Lower lobe of right lung (tissue), 2 donors: ENCODE results near the gene SH2D1B. TPM values are rescaled to one million over a fixed set of nuclear protein-coding genes. Genes with fewer than 3 reads are reported as not detected.

Experiments used
- ATAC-seq, 2 donors: fragments of 200-7000 bp; cut with Tn5 transposase; one replicate each; pipeline ENCODE4 v1.9.1; 2020 to 2022; ENCODE audit warnings: mild to moderate bottlenecking in 2 of 2, moderate library complexity in 2 of 2
- DNase-seq: peaks from one replicate; pipeline ENCODE4 v3.0.0-alpha.2; 2020
- H3K27ac ChIP-seq: fragments of 200-600 bp; one replicate; pipeline ENCODE4 v1.8.0; 2022
- H3K27me3 ChIP-seq: fragments of 200-600 bp; one replicate; pipeline ENCODE4 v1.8.0; 2022; ENCODE audit warnings: low read depth
- H3K36me3 ChIP-seq: fragments of 200-600 bp; one replicate; pipeline ENCODE4 v1.8.0; 2022; ENCODE audit warnings: mild to moderate bottlenecking
- H3K4me1 ChIP-seq: fragments of 200-600 bp; one replicate; pipeline ENCODE4 v1.8.0; 2022
- H3K4me3 ChIP-seq: fragments of 200-600 bp; one replicate; pipeline ENCODE4 v1.8.0; 2022; ENCODE audit warnings: mild to moderate bottlenecking
- H3K9me3 ChIP-seq: fragments of 200-600 bp; one replicate; pipeline ENCODE4 v1.8.0; 2022
- intact Hi-C: fragments of 100-400 bp; cut with DNase I; formaldehyde crosslinking; loops from one replicate; pipeline ENCODE4 v1.11.0; 2022
- total RNA-seq: library from RNA; stranded (reverse); fragmentation: NEBNext Ultra II Directional; extraction: Animal tissue kit (Norgen Biotek cat#: 25700); gene quantifications from one replicate; pipeline ENCODE4 v1.2.1, GENCODE V29; 2021
- TF ChIP-seq, protein P1 (sequence below): fragments of 200-600 bp; IDR thresholded peaks from one replicate; pipeline ENCODE4 v1.8.0; 2022; ENCODE audit warnings: antibody characterized with exemption, mild to moderate bottlenecking
- donor health status: DM: no; HTN: yes; CAD: no; lungs with severe emphysema.

The SH2D1B gene
- total RNA-seq, 1 donor from 2014 or later, result 1.9 TPM

DNA sequence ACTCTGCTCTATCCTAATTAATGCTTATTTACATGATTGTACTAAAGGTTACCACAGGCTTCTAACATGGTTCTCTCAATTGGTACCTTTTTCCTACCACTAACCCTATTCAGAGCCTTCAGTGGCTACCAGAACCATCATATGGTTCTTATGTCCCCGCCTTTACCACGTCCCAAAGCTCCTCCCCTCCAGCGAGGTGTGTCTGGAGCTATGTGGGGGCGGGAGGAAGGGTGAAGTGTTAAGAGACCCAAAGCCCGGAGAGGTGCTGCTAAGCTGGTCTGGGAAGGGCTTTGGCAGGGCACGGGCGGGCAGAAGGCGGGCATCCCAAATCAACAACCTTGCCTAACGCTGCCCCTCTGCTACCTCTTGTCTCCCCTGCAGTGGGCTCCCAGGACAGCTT, 45.3 kb downstream of the SH2D1B start:
- TF ChIP-seq, protein P1, sequence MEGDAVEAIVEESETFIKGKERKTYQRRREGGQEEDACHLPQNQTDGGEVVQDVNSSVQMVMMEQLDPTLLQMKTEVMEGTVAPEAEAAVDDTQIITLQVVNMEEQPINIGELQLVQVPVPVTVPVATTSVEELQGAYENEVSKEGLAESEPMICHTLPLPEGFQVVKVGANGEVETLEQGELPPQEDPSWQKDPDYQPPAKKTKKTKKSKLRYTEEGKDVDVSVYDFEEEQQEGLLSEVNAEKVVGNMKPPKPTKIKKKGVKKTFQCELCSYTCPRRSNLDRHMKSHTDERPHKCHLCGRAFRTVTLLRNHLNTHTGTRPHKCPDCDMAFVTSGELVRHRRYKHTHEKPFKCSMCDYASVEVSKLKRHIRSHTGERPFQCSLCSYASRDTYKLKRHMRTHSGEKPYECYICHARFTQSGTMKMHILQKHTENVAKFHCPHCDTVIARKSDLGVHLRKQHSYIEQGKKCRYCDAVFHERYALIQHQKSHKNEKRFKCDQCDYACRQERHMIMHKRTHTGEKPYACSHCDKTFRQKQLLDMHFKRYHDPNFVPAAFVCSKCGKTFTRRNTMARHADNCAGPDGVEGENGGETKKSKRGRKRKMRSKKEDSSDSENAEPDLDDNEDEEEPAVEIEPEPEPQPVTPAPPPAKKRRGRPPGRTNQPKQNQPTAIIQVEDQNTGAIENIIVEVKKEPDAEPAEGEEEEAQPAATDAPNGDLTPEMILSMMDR, result no peak
- Histone ChIP-seq H3K4me3 (peak overlapping the region; percentile 19), H3K27me3 (no peaks in the 10 kb centered on the region), H3K36me3 (no peaks in the 10 kb centered on the region), H3K9me3 (no peaks in the 10 kb centered on the region), H3K4me1 (no peaks in the 10 kb centered on the region), H3K27ac (no peak overlapping the region)
- ATAC-seq, result peak in 1 of 2 donors; percentile 25
- intact Hi-C loops, result no loop called here
- DNase-seq, result no peak

DNA sequence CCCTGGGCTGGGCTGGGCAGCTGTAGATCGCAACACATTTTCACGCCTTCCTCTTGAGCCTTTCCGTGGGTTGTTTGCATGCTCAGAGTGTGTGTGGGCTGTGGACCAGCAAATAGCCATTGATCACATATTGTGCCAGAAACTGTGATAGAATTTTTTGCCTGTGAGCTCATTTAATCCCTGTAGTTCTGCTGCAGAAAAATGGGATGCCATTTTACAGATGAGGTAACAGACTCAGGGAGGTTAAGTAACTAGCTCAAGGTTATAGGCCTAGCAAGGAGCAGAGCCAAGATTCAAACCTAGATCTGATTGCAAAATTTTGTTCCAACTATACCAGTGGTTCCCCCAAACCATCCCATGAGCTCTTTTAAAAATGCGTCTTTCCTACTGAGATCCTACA, 45.8 kb downstream of the SH2D1B start:
- intact Hi-C loops, result no loop called here
- Histone ChIP-seq H3K9me3 (no peaks in the 10 kb centered on the region), H3K27ac (no peak overlapping the region), H3K4me1 (no peaks in the 10 kb centered on the region), H3K36me3 (no peaks in the 10 kb centered on the region), H3K4me3 (no peak overlapping the region), H3K27me3 (no peaks in the 10 kb centered on the region)
- DNase-seq (no peak), ATAC-seq (no peak)
- TF ChIP-seq, protein P1, result no peak

DNA sequence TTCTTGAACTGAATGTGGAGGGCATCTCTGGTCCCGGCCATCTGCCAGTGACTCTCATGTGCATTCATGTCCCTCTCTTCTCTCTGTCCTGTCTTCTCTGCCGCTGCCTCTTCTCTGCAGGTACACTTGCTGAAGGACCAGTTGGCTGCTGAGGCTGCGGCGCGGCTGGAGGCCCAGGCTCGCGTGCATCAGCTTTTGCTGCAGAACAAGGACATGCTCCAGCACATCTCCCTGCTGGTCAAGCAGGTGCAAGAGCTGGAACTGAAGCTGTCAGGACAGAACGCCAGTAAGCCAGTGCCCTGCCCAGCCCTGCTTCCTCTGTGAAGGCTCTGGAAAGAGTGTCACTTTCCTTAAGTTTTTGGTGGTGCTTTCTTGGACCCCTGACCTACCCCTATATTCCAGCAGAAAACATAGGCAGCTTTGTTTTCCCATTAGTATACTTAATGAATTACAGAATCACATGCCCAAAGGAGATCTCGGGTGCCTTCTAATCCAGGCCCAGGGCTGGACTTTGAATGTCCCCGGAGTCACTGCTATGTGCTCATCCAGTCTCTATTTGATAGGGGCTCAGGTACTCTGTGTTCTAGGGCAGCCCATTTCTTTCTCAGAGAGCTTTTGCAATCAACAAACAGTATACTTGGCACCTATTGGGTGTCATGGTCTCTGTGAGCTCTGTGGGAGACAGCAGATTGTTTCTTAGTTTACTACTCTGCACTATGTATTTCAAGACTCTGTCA, 46.5 kb downstream of the SH2D1B start:
- no peaks in the 10 kb centered on the region for H3K4me1 ChIP-seq
- H3K9me3 ChIP-seq, result no peaks in the 10 kb centered on the region
- ATAC-seq, result no peak
- H3K27me3 ChIP-seq, result no peaks in the 10 kb centered on the region
- no peak for DNase-seq
- no peak overlapping the region for H3K27ac ChIP-seq
- TF ChIP-seq, protein P1, result no peak
- H3K4me3 ChIP-seq, result no peak overlapping the region
- no peaks in the 10 kb centered on the region for H3K36me3 ChIP-seq
- intact Hi-C loops, result no loop called here

DNA sequence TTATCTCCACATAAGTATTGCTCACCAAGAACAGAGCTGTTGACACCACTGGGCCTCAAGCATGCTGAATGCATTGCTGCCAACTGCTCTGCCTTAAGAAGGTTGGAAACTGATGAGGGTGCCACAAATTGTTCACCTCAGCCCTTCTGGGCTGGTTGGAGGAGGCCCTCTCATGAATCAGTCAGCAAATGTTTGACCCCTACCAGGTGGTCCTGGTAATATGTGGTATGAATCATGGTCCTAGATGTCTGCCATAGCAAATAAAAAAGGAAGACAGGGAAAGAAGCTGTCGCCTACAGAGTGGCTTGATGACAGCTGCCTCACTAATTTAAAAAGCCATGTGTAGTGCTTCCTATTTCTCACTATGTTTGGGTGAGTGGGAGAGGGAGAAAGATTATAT, 47.4 kb downstream of the SH2D1B start:
- H3K36me3 ChIP-seq, result no peaks in the 10 kb centered on the region
- H3K4me3 ChIP-seq, result no peak overlapping the region
- H3K9me3 ChIP-seq, result no peaks in the 10 kb centered on the region
- intact Hi-C loops, result no loop called here
- H3K4me1 ChIP-seq, result no peaks in the 10 kb centered on the region
- H3K27me3 ChIP-seq, result no peaks in the 10 kb centered on the region
- no peak overlapping the region for H3K27ac ChIP-seq
- TF ChIP-seq, protein P1, result no peak
- ATAC-seq (no peak), DNase-seq (no peak)

DNA sequence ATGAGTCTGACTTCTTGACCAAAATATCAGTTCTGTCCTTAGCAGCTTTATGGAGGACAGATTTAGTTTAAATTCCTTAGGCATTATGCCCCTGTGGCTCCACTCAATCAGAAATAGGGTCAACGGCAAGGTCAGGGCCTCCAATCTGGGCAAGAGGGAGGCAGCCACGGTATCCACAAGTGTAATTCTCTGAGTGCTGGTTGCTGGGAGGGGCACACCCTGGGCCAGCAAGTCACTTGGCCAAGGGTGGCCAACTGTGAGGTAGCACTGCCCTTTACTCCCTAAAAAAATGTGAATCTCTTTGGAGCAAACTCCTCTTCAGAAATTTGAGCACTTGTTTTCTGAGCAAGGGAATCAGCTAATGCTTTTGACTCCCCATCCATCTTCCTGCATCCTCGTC, 48.1 kb downstream of the SH2D1B start:
- TF ChIP-seq, protein P1, result no peak
- Histone ChIP-seq H3K27me3 (no peaks in the 10 kb centered on the region), H3K9me3 (no peaks in the 10 kb centered on the region), H3K36me3 (no peaks in the 10 kb centered on the region), H3K4me3 (no peak overlapping the region), H3K4me1 (no peaks in the 10 kb centered on the region), H3K27ac (no peak overlapping the region)
- DNase-seq, result no peak
- ATAC-seq, result no peak
- intact Hi-C loops, result no loop called here
